HepG2 (cell line): ENCODE measurements around the gene PYGO2. TPM values are rescaled to one million over a fixed set of nuclear protein-coding genes. Genes with fewer than 3 reads are reported as not detected.

Source experiments
- GATA4 ChIP-seq: sonication (generic); IDR thresholded peaks from 2 replicates; pipeline ENCODE4 v1.6.1; 2016; ENCODE audit warnings: antibody characterized with exemption, low read depth, borderline replicate concordance
- GFI1 ChIP-seq: sonication (generic); formaldehyde crosslinking; IDR thresholded peaks from 2 replicates; pipeline ENCODE4 v1.5.0; 2020; ENCODE audit warnings: missing genetic modification reagents, mild to moderate bottlenecking, borderline replicate concordance
- HDAC2 ChIP-seq: sonication (generic); formaldehyde crosslinking; IDR thresholded peaks from 2 replicates; pipeline ENCODE4 v1.4.0; 2020; ENCODE audit warnings: missing genetic modification reagents
- HIVEP1 ChIP-seq: sonication (generic); formaldehyde crosslinking; IDR thresholded peaks from 2 replicates; pipeline ENCODE4 v1.4.0; 2020; ENCODE audit warnings: mild to moderate bottlenecking, missing genetic modification reagents
- HMG20B ChIP-seq: conservative IDR thresholded peaks from 2 replicates; pipeline ENCODE4 v1.6.1; 2016; ENCODE audit warnings: missing genetic modification reagents, missing compliant biosample characterization
- MED13 ChIP-seq: sonication (generic); formaldehyde crosslinking; IDR thresholded peaks from 2 replicates; pipeline ENCODE4 v1.5.0; 2020; ENCODE audit warnings: missing genetic modification reagents
- REXO4 ChIP-seq: sonication (generic); formaldehyde crosslinking; IDR thresholded peaks from 2 replicates; pipeline ENCODE4 v1.8.0; 2022; ENCODE audit warnings: missing genetic modification reagents, mild to moderate bottlenecking, borderline replicate concordance
- SOX6 ChIP-seq, 2 experiments: fragments of 450-650 bp in 1 of 2; sonication (generic) in 1 of 2; formaldehyde crosslinking in 1 of 2; IDR thresholded peaks; 2 replicates each; pipeline versions ENCODE4 v1.4.0 to v1.6.1; 2017 to 2020; ENCODE audit warnings: antibody characterized with exemption in 1 of 2, mild to moderate bottlenecking in 1 of 2, missing genetic modification reagents in 1 of 2
- SP4 ChIP-seq: sonication (generic); formaldehyde crosslinking; IDR thresholded peaks from 2 replicates; pipeline ENCODE4 v1.8.1; 2023; ENCODE audit warnings: mild to moderate bottlenecking, missing genetic modification reagents
- SP5 ChIP-seq: IDR thresholded peaks from 2 replicates; pipeline ENCODE4 v1.6.1; 2016; ENCODE audit warnings: low read depth, borderline replicate concordance
- ZMYM2 ChIP-seq: sonication (generic); formaldehyde crosslinking; IDR thresholded peaks from 2 replicates; pipeline ENCODE4 v1.8.0; 2022; ENCODE audit warnings: mild to moderate bottlenecking, missing genetic modification reagents
- ZNF318 ChIP-seq: sonication (generic); formaldehyde crosslinking; IDR thresholded peaks from 2 replicates; pipeline ENCODE4 v1.4.0; 2020; ENCODE audit warnings: mild to moderate bottlenecking, missing genetic modification reagents
- ZNF326 ChIP-seq: sonication (generic); formaldehyde crosslinking; IDR thresholded peaks from 2 replicates; pipeline ENCODE4 v1.4.0; 2020; ENCODE audit warnings: missing genetic modification reagents, borderline replicate concordance
- ZNF496 ChIP-seq: sonication (generic); formaldehyde crosslinking; IDR thresholded peaks from 2 replicates; pipeline ENCODE4 v1.8.1; 2023; ENCODE audit warnings: mild to moderate bottlenecking, moderate library complexity, missing genetic modification reagents; ENCODE audit not compliant: insufficient replicate concordance
- ZNF513 ChIP-seq: sonication (generic); formaldehyde crosslinking; conservative IDR thresholded peaks from 2 replicates; pipeline ENCODE4 v1.5.0; 2020; ENCODE audit warnings: missing genetic modification reagents
- ZNF75D ChIP-seq: sonication (generic); formaldehyde crosslinking; IDR thresholded peaks from 2 replicates; pipeline ENCODE4 v1.8.1; 2023; ENCODE audit warnings: missing genetic modification reagents, mild to moderate bottlenecking, borderline replicate concordance
- ZNF781 ChIP-seq: sonication (generic); formaldehyde crosslinking; IDR thresholded peaks from 2 replicates; pipeline ENCODE4 v1.5.1; 2020; ENCODE audit warnings: borderline replicate concordance, mild to moderate bottlenecking, missing genetic modification reagents; ENCODE audit errors: not compliant biosample characterization
- polyA plus RNA-seq, 8 experiments: library from polyadenylated mRNA; depleted of rRNA in 3 of 8; stranded (reverse) in 7 of 8; unstranded in 1 of 8; fragments of >200 nt; fragmentation: Illumina TruSeq in 4 of 8; extraction: Trizol in 4 of 8; gene quantifications; 2 replicates each; pipeline versions ENCODE4 v1.2.1 to v1.2.3, GENCODE V29; 2011 to 2016; ENCODE audit warnings: low read depth in 4 of 8, missing spikeins in 1 of 8, mixed read lengths in 1 of 8; ENCODE audit not compliant: insufficient read depth in 1 of 8
- total RNA-seq, 5 experiments: library from RNA; depleted of rRNA; stranded (reverse); fragments of >200 nt; fragmentation: Illumina TruSeq; extraction: Trizol; gene quantifications; 2 replicates each; pipeline ENCODE4 v1.2.3, GENCODE V29; 2016; ENCODE audit warnings: low read depth in 1 of 5
- TF ChIP-seq, protein P1 (sequence below): sonication (generic); formaldehyde crosslinking; IDR thresholded peaks from 2 replicates; pipeline ENCODE4 v1.4.0; 2020; ENCODE audit warnings: low read depth, mild to moderate bottlenecking, missing genetic modification reagents

PYGO2 gene
- total and polyA plus RNA-seq, 2 of the 13 experiments (the other 11 are each of a cell fraction or from before 2014, with no cell fraction given): 20.3 to 21.8 TPM

DNA sequence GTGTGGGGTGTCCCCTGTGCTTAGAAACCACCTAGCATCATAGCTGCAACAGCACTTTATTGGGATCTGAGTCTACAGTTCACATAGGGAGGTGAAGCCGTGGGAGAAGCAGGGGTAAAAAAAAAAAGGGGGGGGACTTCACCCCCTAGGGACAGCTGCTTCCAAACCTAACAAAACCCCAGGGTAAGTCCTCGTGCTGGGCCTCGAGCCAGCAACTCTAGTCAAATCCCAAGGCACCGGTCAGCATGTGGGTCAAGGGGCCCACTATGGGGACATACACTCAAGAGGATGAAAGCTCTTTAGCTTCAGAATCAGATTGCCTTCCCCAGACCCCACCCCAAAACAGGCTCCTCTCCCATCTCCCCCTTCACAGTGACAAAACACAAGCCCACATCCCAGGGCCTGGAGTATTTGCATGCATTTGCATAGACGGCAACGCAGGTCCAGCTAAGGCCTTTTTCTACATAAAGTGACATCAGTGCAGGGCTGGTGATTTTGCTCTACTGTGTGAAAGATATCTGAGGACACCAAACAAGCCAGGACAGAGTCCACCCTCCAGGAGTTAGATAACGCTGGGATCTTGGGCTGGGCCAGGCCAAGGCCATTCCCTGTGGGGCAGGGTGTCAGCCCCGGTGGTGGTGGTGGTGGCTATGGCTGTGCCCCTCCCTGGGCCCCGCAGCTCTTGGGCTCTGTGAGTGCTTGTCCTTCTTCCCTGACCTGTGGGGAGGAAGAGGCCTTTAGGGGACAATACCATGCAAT is 17.0 kb downstream of the PYGO2 start (continued):
- TF ChIP-seq ZNF318 (no peak), ZNF496 (CRISPR knock-in tag) (no peak), GATA4 (peak; percentile 60; the same call in 1 of the 2 replicates), ZNF326 (CRISPR knock-in tag) (no peak), ZNF781 (no peak), REXO4 (CRISPR knock-in tag) (no peak), ZMYM2 (CRISPR knock-in tag) (peak; percentile 45; the same call in 1 of the 2 replicates), HIVEP1 (CRISPR knock-in tag) (no peak), MED13 (CRISPR knock-in tag) (no peak; the same call in 1 of the 2 replicates), SP5 (peak; percentile 86), GFI1 (peak; percentile 68), ZNF75D (no peak), SOX6 (IDR thresholded peaks at IDR 0.05) (no peak), SOX6 (CRISPR knock-in tag; IDR thresholded peaks at IDR 0.05) (peak; percentile 78), HDAC2 (peak; percentile 75), HMG20B (no peak), SP4 (peak; percentile 45; the same call in 1 of the 2 replicates), ZNF513 (no peak)
- TF ChIP-seq, protein P1, sequence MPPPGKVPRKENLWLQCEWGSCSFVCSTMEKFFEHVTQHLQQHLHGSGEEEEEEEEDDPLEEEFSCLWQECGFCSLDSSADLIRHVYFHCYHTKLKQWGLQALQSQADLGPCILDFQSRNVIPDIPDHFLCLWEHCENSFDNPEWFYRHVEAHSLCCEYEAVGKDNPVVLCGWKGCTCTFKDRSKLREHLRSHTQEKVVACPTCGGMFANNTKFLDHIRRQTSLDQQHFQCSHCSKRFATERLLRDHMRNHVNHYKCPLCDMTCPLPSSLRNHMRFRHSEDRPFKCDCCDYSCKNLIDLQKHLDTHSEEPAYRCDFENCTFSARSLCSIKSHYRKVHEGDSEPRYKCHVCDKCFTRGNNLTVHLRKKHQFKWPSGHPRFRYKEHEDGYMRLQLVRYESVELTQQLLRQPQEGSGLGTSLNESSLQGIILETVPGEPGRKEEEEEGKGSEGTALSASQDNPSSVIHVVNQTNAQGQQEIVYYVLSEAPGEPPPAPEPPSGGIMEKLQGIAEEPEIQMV: no peak; the same call in 1 of the 2 replicates
